Measurements from ENCODE around the gene SPEF1. TPM values are rescaled to one million over a fixed set of nuclear protein-coding genes. Genes with fewer than 3 reads are reported as not detected.

Gene SPEF1
- total and polyA plus RNA-seq, 2 of the 13 experiments (the other 11 are each of a cell fraction or from before 2014, with no cell fraction given): 0.11 to 0.27 TPM

DNA sequence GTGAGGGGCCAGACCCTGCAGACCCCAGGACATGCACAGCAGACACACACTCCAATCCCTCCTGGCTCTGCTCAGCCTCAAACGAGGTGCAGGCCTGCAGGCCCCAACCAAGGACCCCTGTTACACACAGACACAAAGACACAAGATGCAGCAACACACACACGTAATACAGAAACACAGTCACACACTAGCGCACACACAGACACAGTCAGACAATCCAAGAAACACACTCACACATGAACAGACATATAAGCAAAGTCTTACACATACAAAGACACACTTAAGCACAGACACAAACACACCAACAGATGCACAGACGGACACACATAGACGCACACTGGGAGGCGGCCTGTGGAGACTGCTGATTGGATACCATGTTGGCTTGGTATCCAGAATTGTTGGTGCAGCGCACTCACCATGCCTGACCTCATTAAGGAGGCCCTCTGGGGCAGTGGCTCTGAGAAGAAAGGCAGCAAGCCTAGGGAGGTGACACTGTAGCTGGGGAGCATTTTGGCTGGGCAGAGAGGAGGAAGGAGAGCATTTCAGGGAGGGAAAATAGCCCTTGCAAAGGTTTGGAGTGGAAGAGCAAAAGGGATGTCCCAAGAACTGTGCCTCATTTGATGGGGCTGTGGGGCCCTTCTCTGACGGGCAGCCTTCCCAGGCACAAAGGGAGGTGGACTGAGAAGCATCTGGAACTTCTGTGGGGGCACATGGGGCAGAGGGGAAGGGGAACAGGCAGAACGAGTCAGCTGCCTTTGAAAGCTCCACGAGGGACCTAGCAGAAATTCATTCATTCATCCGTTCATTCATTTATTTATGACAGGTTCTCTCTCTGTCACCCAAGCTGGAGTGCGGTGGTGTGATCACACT is 50.2 kb downstream of the SPEF1 start:
- intact Hi-C loops (cut with micrococcal nuclease; ENCODE audit: unreplicated experiment) (no loop called here), in situ Hi-C loops (cut with HindIII; ENCODE audit: extremely low pct_ligation_motif_present, low pct_unique_long_range_greater_than_20kb) (no loop called here)
- ChIA-PET CTCF (ENCODE audit: low intra/inter-chr PET ratio, low total read pairs) (no interaction called here), POLR2A (no interaction called here)
- no peaks in the 10 kb centered on the region; the same call in 1 of the 2 replicates for H4K20me1 ChIP-seq (ENCODE audit: insufficient read depth, low read length)
- TF ChIP-seq KMT2B (CRISPR knock-in tag; IDR thresholded peaks at IDR 0.05) (no peak), LCORL (IDR thresholded peaks at IDR 0.05) (0 out of 2 replicates have a peak, but pooled peaks have one; percentile 41), LCORL (CRISPR knock-in tag; IDR thresholded peaks at IDR 0.05) (no peak), PLRG1 (conservative IDR thresholded peaks at IDR 0.05) (0 out of 2 replicates have a peak, but pooled peaks have one; percentile 52), CREB1 (IDR thresholded peaks at IDR 0.05) (0 out of 2 replicates have a peak, but pooled peaks have one; percentile 23), CREB1 (CRISPR knock-in tag; IDR thresholded peaks at IDR 0.05) (no peak), RAD51 (IDR thresholded peaks at IDR 0.05; ENCODE audit: borderline replicate concordance) (peak; percentile 20; the same call in 1 of the 2 replicates), PHB2 (IDR thresholded peaks at IDR 0.05; ENCODE audit: partially characterized antibody) (no peak), FOXA1 (IDR thresholded peaks at IDR 0.05) (0 out of 2 replicates have a peak, but pooled peaks have one; percentile 6), FOXA1 (CRISPR knock-in tag; IDR thresholded peaks at IDR 0.05) (no peak), NBN (conservative IDR thresholded peaks at IDR 0.05) (0 out of 2 replicates have a peak, but pooled peaks have one; percentile 76), MEIS2 (CRISPR knock-in tag; IDR thresholded peaks at IDR 0.05) (no peak), ZNF282 (IDR thresholded peaks at IDR 0.05; ENCODE audit: partially characterized antibody) (peak; percentile 81)
- TF ChIP-seq, protein P1, sequence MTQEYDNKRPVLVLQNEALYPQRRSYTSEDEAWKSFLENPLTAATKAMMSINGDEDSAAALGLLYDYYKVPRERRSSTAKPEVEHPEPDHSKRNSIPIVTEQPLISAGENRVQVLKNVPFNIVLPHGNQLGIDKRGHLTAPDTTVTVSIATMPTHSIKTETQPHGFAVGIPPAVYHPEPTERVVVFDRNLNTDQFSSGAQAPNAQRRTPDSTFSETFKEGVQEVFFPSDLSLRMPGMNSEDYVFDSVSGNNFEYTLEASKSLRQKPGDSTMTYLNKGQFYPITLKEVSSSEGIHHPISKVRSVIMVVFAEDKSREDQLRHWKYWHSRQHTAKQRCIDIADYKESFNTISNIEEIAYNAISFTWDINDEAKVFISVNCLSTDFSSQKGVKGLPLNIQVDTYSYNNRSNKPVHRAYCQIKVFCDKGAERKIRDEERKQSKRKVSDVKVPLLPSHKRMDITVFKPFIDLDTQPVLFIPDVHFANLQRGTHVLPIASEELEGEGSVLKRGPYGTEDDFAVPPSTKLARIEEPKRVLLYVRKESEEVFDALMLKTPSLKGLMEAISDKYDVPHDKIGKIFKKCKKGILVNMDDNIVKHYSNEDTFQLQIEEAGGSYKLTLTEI (CRISPR knock-in tag; conservative IDR thresholded peaks at IDR 0.05): no peak
- no peaks in the 10 kb centered on the region for H3K79me2 ChIP-seq (ENCODE audit: insufficient read depth, low read length)
- H2AFZ ChIP-seq (ENCODE audit: low read length): no peak overlapping the region
- H3K9me3 ChIP-seq (ENCODE audit: low read length): no peaks in the 10 kb centered on the region
- 41% methylated on average over 12 of the region's 12 CpGs for WGBS (ENCODE audit: low lambda C conversion rate)
- peaks cover 22 to 67% of the 10 kb centered on the region in 2 experiments; a peak in 4 of 5 replicates for H3K27me3 ChIP-seq (ENCODE audit: control insufficient read depth in 1 of 2, insufficient read depth in 2 of 2, low read length in 2 of 2)
- no peak for DNase-seq (ENCODE audit: low spot score)
- no peak overlapping the region for H3K27ac ChIP-seq (ENCODE audit: extremely low read length, insufficient read depth, low read length)
- no peak overlapping the region for H3K4me3 ChIP-seq (replicated peaks in 1 of 3; ENCODE audit: insufficient read depth in 1 of 3, low read depth in 2 of 3, low read length in 3 of 3)
- no peaks in the 10 kb centered on the region for H3K36me3 ChIP-seq (replicated peaks in 1 of 2; ENCODE audit: control insufficient read depth in 1 of 2, insufficient read depth in 2 of 2, low read length in 2 of 2)
- 0 out of 2 replicates have a peak, but pooled peaks cover 5% of the 10 kb centered on the region for H3K4me1 ChIP-seq (ENCODE audit: insufficient read depth, low read length)
- no peak overlapping the region for H3K4me2 ChIP-seq (ENCODE audit: low read depth, low read length)
- no peak overlapping the region for H3K9ac ChIP-seq (ENCODE audit: insufficient read depth, low read depth, low read length)
- no peak for FAIRE-seq
- no TSS peak for BruUV-seq (replicated peaks)
- ATAC-seq: no peak
